ENCODE data around the gene JPH4. TPM values are rescaled to one million over a fixed set of nuclear protein-coding genes. Genes with fewer than 3 reads are reported as not detected.

The JPH4 gene
- polyA plus RNA-seq, 1 of the 3 experiments (the other 2 are of a cell fraction) = 8.7 TPM

DNA sequence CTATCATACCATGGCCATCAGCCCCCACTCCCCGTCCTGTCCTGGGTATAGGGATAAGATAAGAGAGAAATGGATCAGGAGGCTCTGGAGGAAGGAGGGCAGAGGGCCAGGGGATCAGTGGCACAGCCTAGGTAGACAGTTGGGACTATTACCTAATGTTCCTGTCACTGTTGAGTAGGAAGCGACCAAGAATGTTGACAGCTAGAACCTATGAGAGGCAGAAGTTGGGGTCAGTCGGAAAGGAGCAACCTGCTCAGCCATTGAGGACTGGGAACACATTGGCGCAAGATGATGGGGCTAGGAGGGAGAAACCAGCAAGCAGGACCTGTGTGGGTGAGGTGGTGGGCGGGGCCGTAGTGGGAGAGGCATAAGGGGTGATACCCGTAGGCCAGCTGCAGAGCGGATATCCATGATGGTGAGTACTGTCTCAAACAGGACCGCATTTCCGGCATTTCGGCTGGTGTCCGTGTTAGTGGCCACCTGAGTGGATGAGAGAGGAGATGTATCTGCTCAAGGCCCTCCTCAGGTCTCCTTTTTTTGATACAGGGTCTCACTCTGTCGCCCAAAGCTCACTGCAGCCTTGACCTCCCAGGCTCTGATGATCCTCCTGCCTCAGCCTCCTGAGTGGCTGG, 14.3 kb downstream of the JPH4 start (continued):
- TF ChIP-seq, protein P1, sequence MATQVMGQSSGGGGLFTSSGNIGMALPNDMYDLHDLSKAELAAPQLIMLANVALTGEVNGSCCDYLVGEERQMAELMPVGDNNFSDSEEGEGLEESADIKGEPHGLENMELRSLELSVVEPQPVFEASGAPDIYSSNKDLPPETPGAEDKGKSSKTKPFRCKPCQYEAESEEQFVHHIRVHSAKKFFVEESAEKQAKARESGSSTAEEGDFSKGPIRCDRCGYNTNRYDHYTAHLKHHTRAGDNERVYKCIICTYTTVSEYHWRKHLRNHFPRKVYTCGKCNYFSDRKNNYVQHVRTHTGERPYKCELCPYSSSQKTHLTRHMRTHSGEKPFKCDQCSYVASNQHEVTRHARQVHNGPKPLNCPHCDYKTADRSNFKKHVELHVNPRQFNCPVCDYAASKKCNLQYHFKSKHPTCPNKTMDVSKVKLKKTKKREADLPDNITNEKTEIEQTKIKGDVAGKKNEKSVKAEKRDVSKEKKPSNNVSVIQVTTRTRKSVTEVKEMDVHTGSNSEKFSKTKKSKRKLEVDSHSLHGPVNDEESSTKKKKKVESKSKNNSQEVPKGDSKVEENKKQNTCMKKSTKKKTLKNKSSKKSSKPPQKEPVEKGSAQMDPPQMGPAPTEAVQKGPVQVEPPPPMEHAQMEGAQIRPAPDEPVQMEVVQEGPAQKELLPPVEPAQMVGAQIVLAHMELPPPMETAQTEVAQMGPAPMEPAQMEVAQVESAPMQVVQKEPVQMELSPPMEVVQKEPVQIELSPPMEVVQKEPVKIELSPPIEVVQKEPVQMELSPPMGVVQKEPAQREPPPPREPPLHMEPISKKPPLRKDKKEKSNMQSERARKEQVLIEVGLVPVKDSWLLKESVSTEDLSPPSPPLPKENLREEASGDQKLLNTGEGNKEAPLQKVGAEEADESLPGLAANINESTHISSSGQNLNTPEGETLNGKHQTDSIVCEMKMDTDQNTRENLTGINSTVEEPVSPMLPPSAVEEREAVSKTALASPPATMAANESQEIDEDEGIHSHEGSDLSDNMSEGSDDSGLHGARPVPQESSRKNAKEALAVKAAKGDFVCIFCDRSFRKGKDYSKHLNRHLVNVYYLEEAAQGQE (IDR thresholded peaks at IDR 0.05; ENCODE audit: low read depth, low read length) = no peak
- TF ChIP-seq, protein P2, sequence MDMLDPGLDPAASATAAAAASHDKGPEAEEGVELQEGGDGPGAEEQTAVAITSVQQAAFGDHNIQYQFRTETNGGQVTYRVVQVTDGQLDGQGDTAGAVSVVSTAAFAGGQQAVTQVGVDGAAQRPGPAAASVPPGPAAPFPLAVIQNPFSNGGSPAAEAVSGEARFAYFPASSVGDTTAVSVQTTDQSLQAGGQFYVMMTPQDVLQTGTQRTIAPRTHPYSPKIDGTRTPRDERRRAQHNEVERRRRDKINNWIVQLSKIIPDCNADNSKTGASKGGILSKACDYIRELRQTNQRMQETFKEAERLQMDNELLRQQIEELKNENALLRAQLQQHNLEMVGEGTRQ (IDR thresholded peaks at IDR 0.05; ENCODE audit: borderline replicate concordance, low read depth, low read length) = no peak
- TF ChIP-seq TEAD4 (IDR thresholded peaks at IDR 0.05; ENCODE audit: borderline replicate concordance, insufficient read depth) = no peak
- TF ChIP-seq, protein P3, sequence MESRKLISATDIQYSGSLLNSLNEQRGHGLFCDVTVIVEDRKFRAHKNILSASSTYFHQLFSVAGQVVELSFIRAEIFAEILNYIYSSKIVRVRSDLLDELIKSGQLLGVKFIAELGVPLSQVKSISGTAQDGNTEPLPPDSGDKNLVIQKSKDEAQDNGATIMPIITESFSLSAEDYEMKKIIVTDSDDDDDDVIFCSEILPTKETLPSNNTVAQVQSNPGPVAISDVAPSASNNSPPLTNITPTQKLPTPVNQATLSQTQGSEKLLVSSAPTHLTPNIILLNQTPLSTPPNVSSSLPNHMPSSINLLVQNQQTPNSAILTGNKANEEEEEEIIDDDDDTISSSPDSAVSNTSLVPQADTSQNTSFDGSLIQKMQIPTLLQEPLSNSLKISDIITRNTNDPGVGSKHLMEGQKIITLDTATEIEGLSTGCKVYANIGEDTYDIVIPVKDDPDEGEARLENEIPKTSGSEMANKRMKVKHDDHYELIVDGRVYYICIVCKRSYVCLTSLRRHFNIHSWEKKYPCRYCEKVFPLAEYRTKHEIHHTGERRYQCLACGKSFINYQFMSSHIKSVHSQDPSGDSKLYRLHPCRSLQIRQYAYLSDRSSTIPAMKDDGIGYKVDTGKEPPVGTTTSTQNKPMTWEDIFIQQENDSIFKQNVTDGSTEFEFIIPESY (IDR thresholded peaks at IDR 0.05; ENCODE audit: borderline replicate concordance, low read depth) = no peak

DNA sequence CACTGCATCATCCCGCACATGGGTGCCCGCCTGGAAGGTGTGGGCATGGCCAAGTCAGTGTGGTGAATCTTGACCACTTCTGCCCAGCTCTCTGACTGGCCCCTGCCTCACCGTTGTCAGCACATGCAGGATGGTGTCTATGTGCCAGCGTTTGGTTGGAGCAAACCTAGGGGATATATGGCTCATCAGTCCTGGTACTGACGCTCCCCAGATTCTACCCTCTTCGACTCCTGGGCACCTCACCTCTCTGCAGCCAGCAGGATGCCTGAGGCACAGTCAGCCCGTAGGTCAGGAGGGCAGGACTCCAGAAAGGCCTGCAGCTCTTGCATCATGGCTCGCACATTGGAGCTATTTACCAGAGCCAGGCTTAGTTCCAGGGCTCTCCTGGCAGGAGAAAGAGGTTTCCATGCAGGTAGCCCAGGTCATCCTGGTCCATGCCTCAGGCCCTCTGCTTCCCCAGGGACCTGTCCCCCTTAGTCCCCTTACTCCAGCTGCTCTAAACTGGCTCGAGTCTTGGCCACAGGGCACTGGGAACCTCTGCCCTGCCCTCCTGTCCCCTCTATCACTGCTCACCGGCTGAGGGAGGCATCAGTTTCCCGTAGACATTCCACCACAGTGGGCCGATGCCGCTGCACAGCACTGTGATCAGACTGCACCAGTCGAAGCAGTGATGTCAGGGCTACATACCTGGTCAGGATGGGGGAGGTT, 15.0 kb downstream of the JPH4 start:
- Histone ChIP-seq H3F3A (replicated peaks; ENCODE audit: insufficient read depth) (peaks cover 7% of the 10 kb centered on the region), H3K9ac (no peak overlapping the region), H3K4me3 (ENCODE audit: low read depth in 2 of 2, low read length in 1 of 2) (no peak overlapping the region), H3K27ac (ENCODE audit: low read depth in 2 of 2, low read length in 1 of 2) (no peak overlapping the region), H3K4me1 (ENCODE audit: control insufficient read depth in 1 of 2, insufficient read depth in 2 of 2, low read depth in 1 of 2, low read length in 1 of 2) (peaks cover 0 to 18% of the 10 kb centered on the region in 2 experiments; a peak in 1 of 4 replicates), H3K36me3 (replicated peaks in 1 of 2; ENCODE audit: control insufficient read depth in 1 of 2, insufficient read depth in 2 of 2, low read length in 1 of 2) (peaks cover 17 to 53% of the 10 kb centered on the region in 2 experiments), H3K9me3 (no peaks in the 10 kb centered on the region), H3K4me2 (no peak overlapping the region), H2AFZ (ENCODE audit: low read depth) (no peak overlapping the region), H4K20me1 (ENCODE audit: insufficient read depth) (no peaks in the 10 kb centered on the region), H3K27me3 (ENCODE audit: insufficient read depth) (no peaks in the 10 kb centered on the region), H3K79me2 (ENCODE audit: insufficient read depth) (0 out of 2 replicates have a peak, but pooled peaks cover 3% of the 10 kb centered on the region), H3K9me2 (no peaks in the 10 kb centered on the region)
- DNase-seq = no peak
- 64% methylated on average over 7 of the region's 14 CpGs for WGBS (ENCODE audit: low lambda C conversion rate)
- CTCF ChIA-PET = interaction anchor here (0.6 to 19.5 kb wide), 11 partner anchors 8 to 241 kb away, joined by 3 to 785 read pairs (median 6); partner anchors contain the start of gene NGDN
- POLR2A ChIA-PET = interaction anchor here (1.1 kb wide), 1 partner anchor 89 kb away, joined by 3 read pairs; no protein-coding TSS in a partner anchor
- TF ChIP-seq POLR2AphosphoS5 (IDR thresholded peaks at IDR 0.05; ENCODE audit: low read depth, low read length) (no peak), FOXJ3 (CRISPR knock-in tag; IDR thresholded peaks at IDR 0.05) (no peak), JUND (IDR thresholded peaks at IDR 0.05) (no peak), EP300 (IDR thresholded peaks at IDR 0.05; ENCODE audit: borderline replicate concordance in 1 of 2, low read depth in 1 of 2, low read length in 1 of 2) (no peak), FOXM1 (IDR thresholded peaks at IDR 0.05; ENCODE audit: low read depth) (no peak), GATA2 (CRISPR knock-in tag; IDR thresholded peaks at IDR 0.05) (no peak), MEF2A (IDR thresholded peaks at IDR 0.05; ENCODE audit: borderline replicate concordance, low read depth) (no peak), TCF12 (IDR thresholded peaks at IDR 0.05) (no peak), RFX5 (IDR thresholded peaks at IDR 0.05; ENCODE audit: low read length) (no peak), FOSL2 (IDR thresholded peaks at IDR 0.05; ENCODE audit: borderline replicate concordance, low read depth) (no peak), YY1 (IDR thresholded peaks at IDR 0.05; ENCODE audit: low read depth) (no peak), SMC3 (IDR thresholded peaks at IDR 0.05; ENCODE audit: low read depth, low read length) (no peak), TAF1 (IDR thresholded peaks at IDR 0.05; ENCODE audit: borderline replicate concordance, low read depth, low read length) (no peak), RAD21 (IDR thresholded peaks at IDR 0.05; ENCODE audit: low read length) (no peak), ELF1 (IDR thresholded peaks at IDR 0.05) (no peak), GABPA (IDR thresholded peaks at IDR 0.05; ENCODE audit: low read depth) (no peak), TEAD4 (IDR thresholded peaks at IDR 0.05; ENCODE audit: borderline replicate concordance, insufficient read depth) (no peak)
- TF ChIP-seq, protein P4, sequence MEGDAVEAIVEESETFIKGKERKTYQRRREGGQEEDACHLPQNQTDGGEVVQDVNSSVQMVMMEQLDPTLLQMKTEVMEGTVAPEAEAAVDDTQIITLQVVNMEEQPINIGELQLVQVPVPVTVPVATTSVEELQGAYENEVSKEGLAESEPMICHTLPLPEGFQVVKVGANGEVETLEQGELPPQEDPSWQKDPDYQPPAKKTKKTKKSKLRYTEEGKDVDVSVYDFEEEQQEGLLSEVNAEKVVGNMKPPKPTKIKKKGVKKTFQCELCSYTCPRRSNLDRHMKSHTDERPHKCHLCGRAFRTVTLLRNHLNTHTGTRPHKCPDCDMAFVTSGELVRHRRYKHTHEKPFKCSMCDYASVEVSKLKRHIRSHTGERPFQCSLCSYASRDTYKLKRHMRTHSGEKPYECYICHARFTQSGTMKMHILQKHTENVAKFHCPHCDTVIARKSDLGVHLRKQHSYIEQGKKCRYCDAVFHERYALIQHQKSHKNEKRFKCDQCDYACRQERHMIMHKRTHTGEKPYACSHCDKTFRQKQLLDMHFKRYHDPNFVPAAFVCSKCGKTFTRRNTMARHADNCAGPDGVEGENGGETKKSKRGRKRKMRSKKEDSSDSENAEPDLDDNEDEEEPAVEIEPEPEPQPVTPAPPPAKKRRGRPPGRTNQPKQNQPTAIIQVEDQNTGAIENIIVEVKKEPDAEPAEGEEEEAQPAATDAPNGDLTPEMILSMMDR (IDR thresholded peaks at IDR 0.05) = no peak
- TF ChIP-seq, protein P5, sequence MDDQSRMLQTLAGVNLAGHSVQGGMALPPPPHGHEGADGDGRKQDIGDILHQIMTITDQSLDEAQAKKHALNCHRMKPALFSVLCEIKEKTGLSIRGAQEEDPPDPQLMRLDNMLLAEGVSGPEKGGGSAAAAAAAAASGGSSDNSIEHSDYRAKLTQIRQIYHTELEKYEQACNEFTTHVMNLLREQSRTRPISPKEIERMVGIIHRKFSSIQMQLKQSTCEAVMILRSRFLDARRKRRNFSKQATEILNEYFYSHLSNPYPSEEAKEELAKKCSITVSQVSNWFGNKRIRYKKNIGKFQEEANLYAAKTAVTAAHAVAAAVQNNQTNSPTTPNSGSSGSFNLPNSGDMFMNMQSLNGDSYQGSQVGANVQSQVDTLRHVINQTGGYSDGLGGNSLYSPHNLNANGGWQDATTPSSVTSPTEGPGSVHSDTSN (IDR thresholded peaks at IDR 0.05) = no peak
